ENCODE measurements around the gene LDLRAD4.

- TF ChIP-seq SMC3 (conservative IDR thresholded peaks at IDR 0.05; ENCODE audit: insufficient read depth, low read depth, low read length) (no peak), KDM1A (IDR thresholded peaks at IDR 0.05) (no peak), ZNF79 (CRISPR knock-in tag; IDR thresholded peaks at IDR 0.05; ENCODE audit: low read depth) (no peak), SIN3A (IDR thresholded peaks at IDR 0.05; ENCODE audit: borderline replicate concordance in 2 of 2, control insufficient read depth in 1 of 2, low read depth in 2 of 2, low read length in 2 of 2) (no peak), CTBP1 (IDR thresholded peaks at IDR 0.05; ENCODE audit: borderline replicate concordance) (no peak), ZNF668 (CRISPR knock-in tag; IDR thresholded peaks at IDR 0.05) (no peak), CTCF (IDR thresholded peaks at IDR 0.05 in 2 of 3, conservative IDR thresholded peaks at IDR 0.05 in 1 of 3; ENCODE audit: insufficient read depth in 2 of 3, low read depth in 1 of 3, low read length in 3 of 3) (no peak), SRSF9 (IDR thresholded peaks at IDR 0.05; ENCODE audit: borderline replicate concordance, low read depth, low read length) (no peak), FOXA3 (CRISPR knock-in tag; conservative IDR thresholded peaks at IDR 0.05 in 1 of 2, IDR thresholded peaks at IDR 0.05 in 1 of 2) (no peak), ZNF121 (CRISPR knock-in tag; conservative IDR thresholded peaks at IDR 0.05) (no peak), TBL1XR1 (IDR thresholded peaks at IDR 0.05; ENCODE audit: low read length in 2 of 2) (no peak), NFATC3 (IDR thresholded peaks at IDR 0.05) (no peak), CREB5 (CRISPR knock-in tag; IDR thresholded peaks at IDR 0.05) (no peak)
These were observed 404.2 kb downstream of the LDLRAD4 start for GRCh38 chr18:13622751-13623150.

Measured in K562 (cell line).